ENCODE results near the gene ROBO3.

GRCh38 chr11:124844664-124845079 lies 20.6 kb upstream of the ROBO3 start:
- TF ChIP-seq MXI1 (IDR thresholded peaks at IDR 0.05; ENCODE audit: low read depth, low read length) (no peak), POLR2AphosphoS5 (IDR thresholded peaks at IDR 0.05; ENCODE audit: low read length) (no peak), CTCF (IDR thresholded peaks at IDR 0.05 in 2 of 3, conservative IDR thresholded peaks at IDR 0.05 in 1 of 3; ENCODE audit: control insufficient read depth in 2 of 3, extremely low read depth in 1 of 3, insufficient read depth in 1 of 3, low read depth in 3 of 3, low read length in 3 of 3) (no peak), ZSCAN29 (IDR thresholded peaks at IDR 0.05) (no peak), TAF1 (IDR thresholded peaks at IDR 0.05; ENCODE audit: borderline replicate concordance, low read depth, low read length) (no peak), RCOR1 (conservative IDR thresholded peaks at IDR 0.05; ENCODE audit: low read depth, low read length) (no peak), PKNOX1 (IDR thresholded peaks at IDR 0.05) (no peak), POLR2AphosphoS2 (IDR thresholded peaks at IDR 0.05; ENCODE audit: low read depth, low read length) (no peak), ZNF384 (IDR thresholded peaks at IDR 0.05; ENCODE audit: borderline replicate concordance, low read depth, low read length) (no peak), EP300 (IDR thresholded peaks at IDR 0.05; ENCODE audit: borderline replicate concordance in 1 of 2, control insufficient read depth in 1 of 2, low read depth in 2 of 2, low read length in 2 of 2) (no peak), CBX5 (IDR thresholded peaks at IDR 0.05; ENCODE audit: low read depth) (no peak), NFYA (IDR thresholded peaks at IDR 0.05; ENCODE audit: borderline replicate concordance, low read depth, low read length) (no peak)
